Upper lobe of left lung (tissue), 4 donors: ENCODE results near the gene KIF6.

ENCODE experiments used
- CTCF ChIP-seq, 6 experiments: fragments of 450-650 bp in 4 of 6; fragments of 200-600 bp in 2 of 6; sonication (generic) in 2 of 6; IDR thresholded peaks; one replicate each; pipeline ENCODE4 v1.5.1; 2016 to 2019; ENCODE audit warnings: antibody characterized with exemption in 6 of 6
- EP300 ChIP-seq, 4 donors: sonication (generic); formaldehyde crosslinking; IDR thresholded peaks; one replicate each; pipeline ENCODE4 v1.5.1; 2017; ENCODE audit warnings: antibody characterized with exemption in 4 of 4, control low read depth in 2 of 4
- POLR2A ChIP-seq, 4 donors: fragments of 450-650 bp; IDR thresholded peaks; one replicate each; pipeline ENCODE4 v1.5.1; 2016 to 2017; ENCODE audit warnings: antibody characterized with exemption in 4 of 4, mild to moderate bottlenecking in 2 of 4
- POLR2AphosphoS5 ChIP-seq, 2 donors: sonication (generic); formaldehyde crosslinking; IDR thresholded peaks; one replicate each; pipeline ENCODE4 v1.5.1; 2017; ENCODE audit warnings: antibody characterized with exemption in 2 of 2

DNA sequence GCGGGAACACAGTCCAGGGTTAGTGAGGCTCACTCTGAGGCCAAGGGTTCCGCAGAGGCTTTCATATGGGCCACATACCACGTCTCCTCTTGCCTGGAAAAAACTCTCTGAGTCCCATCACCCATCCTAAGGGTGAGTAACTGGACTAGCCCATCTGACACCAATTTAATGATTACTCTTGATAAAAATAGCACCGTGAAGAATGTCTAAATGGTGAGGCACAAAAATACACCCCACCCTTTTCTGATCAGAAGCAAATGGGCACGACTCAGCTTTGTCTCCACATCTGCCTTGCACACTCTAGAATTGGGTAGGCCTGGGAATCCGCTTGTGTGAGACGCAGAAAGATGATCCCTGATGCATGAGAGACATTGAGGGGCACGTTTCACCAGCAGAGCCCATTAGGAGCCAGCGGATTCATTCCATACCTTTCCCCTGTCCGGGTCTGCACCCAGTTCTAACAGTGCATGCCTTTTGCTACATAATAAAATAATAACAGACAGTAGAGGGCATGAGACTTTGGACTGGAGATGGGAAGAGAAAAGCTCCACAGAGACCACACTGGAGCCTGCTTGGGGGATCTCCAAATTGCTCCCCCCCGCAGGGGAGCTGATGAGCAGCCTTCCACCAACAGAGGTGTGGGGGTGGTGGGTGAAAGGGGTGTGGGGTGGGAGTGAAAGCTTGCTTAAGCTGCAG lies 292.7 kb downstream of the KIF6 start:
- TF ChIP-seq EP300 (IDR thresholded peaks at IDR 0.05) (no peak), POLR2A (IDR thresholded peaks at IDR 0.05) (no peak), CTCF (IDR thresholded peaks at IDR 0.05) (no peak), POLR2AphosphoS5 (IDR thresholded peaks at IDR 0.05) (no peak)
